ENCODE results near the gene C2CD2. TPM values are rescaled to one million over a fixed set of nuclear protein-coding genes. Genes with fewer than 3 reads are reported as not detected.

Gene C2CD2
- total and polyA plus RNA-seq, 2 of the 4 experiments (the other 2 are of a cell fraction): 15.6 to 25.3 TPM

DNA sequence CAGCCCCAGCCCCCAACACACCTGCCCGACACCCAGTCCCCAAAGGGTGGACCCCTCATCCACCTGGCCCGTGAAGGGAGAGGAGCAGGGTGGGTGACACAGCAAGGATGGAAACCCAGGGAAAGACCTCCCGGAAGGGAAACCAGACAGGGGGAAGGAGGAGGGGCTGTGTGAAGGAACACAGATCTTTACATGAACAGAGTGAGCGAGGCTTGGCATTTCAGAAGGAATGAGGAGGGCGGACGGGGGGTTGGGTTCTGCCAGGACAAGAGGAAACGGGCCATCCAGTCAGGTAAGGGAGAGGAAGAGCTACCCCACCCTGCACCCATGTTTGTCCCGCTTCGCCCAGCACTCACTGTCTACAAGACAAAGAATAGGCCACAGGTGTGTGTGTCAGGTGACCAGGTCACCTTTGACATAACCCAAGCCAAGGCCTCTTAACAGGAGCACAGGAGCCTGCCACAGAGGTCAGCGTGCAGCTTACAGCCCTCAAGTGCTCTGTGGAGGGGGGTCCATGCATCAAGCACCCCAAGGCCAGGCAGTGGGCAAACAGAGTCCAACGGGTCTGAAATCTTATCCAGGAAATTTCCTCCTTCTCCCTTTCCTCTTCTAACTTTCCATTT lies 56.7 kb downstream of the C2CD2 start:
- in situ Hi-C loops (cut with MboI; ENCODE audit: low sequenced_read_pairs) (no loop called here), dilution Hi-C loops (cut with HindIII; ENCODE audit: low sequenced_read_pairs, unreplicated experiment) (no loop called here), intact Hi-C loops (cut with micrococcal nuclease) (no loop called here)
- Histone ChIP-seq H3K9me1 (ENCODE audit: insufficient read depth, low read length) (peaks cover 22% of the 10 kb centered on the region), H3K56ac (ENCODE audit: extremely low read depth, insufficient read depth, low read length) (no peak overlapping the region), H3K4ac (ENCODE audit: low read depth, low read length) (no peak overlapping the region), H3K27ac (ENCODE audit: insufficient read depth, low read length) (no peak overlapping the region), H2BK5ac (ENCODE audit: low read depth, low read length, poor library complexity, severe bottlenecking) (no peak overlapping the region), H2BK120ac (ENCODE audit: low read depth, low read length) (no peak overlapping the region), H2BK20ac (ENCODE audit: low read depth, low read length) (no peak overlapping the region), H3K4me2 (ENCODE audit: low read depth, low read length) (no peak overlapping the region), H3K9me3 (ENCODE audit: control insufficient read depth, insufficient read depth, low read length) (no peaks in the 10 kb centered on the region), H4K20me1 (ENCODE audit: insufficient read depth, low read length) (peaks cover 11% of the 10 kb centered on the region), H2AK9ac (replicated peaks; ENCODE audit: low read depth, low read length, poor library complexity) (no peak overlapping the region), H3K23ac (ENCODE audit: low read depth, low read length) (no peak overlapping the region), H2AFZ (replicated peaks; ENCODE audit: low read length, poor library complexity) (peak overlapping the region; percentile 19), H3K27me3 (ENCODE audit: control insufficient read depth, insufficient read depth, low read length) (no peaks in the 10 kb centered on the region), H4K91ac (ENCODE audit: insufficient read depth, low read depth, low read length) (no peak overlapping the region), H3K4me1 (ENCODE audit: control insufficient read depth, insufficient read depth, low read length) (peaks cover 14% of the 10 kb centered on the region), H4K8ac (ENCODE audit: low read depth in 2 of 2, low read length in 2 of 2) (no peak overlapping the region), H3K4me3 (ENCODE audit: insufficient read depth, low read depth, low read length) (no peak overlapping the region), H2AK5ac (ENCODE audit: low read depth, low read length) (no peak overlapping the region), H3K9ac (ENCODE audit: low read depth, low read length) (no peak overlapping the region), H2BK15ac (ENCODE audit: low read depth, low read length) (no peak overlapping the region), H3K36me3 (ENCODE audit: control insufficient read depth, insufficient read depth, low read length) (peaks cover 27% of the 10 kb centered on the region), H3K79me1 (ENCODE audit: low read depth in 1 of 2, low read length in 2 of 2) (peaks cover 4 to 7% of the 10 kb centered on the region in 2 experiments; a peak in 2 of 4 replicates), H3K14ac (replicated peaks; ENCODE audit: low read depth, low read length) (no peak overlapping the region), H4K5ac (ENCODE audit: low read depth, low read length) (no peak overlapping the region), H3K18ac (ENCODE audit: low read depth, low read length) (no peak overlapping the region)
- DNase-seq (no peak), ATAC-seq (ENCODE audit: low read depth) (no peak)
- no peak for TF ChIP-seq MAFK (IDR thresholded peaks at IDR 0.05; ENCODE audit: low read depth, low read length)
- TF ChIP-seq, protein P1, sequence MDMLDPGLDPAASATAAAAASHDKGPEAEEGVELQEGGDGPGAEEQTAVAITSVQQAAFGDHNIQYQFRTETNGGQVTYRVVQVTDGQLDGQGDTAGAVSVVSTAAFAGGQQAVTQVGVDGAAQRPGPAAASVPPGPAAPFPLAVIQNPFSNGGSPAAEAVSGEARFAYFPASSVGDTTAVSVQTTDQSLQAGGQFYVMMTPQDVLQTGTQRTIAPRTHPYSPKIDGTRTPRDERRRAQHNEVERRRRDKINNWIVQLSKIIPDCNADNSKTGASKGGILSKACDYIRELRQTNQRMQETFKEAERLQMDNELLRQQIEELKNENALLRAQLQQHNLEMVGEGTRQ (IDR thresholded peaks at IDR 0.05; ENCODE audit: low read depth, low read length): no peak
- TF ChIP-seq RAD21 (IDR thresholded peaks at IDR 0.05; ENCODE audit: low read length): no peak
- TF ChIP-seq, protein P2, sequence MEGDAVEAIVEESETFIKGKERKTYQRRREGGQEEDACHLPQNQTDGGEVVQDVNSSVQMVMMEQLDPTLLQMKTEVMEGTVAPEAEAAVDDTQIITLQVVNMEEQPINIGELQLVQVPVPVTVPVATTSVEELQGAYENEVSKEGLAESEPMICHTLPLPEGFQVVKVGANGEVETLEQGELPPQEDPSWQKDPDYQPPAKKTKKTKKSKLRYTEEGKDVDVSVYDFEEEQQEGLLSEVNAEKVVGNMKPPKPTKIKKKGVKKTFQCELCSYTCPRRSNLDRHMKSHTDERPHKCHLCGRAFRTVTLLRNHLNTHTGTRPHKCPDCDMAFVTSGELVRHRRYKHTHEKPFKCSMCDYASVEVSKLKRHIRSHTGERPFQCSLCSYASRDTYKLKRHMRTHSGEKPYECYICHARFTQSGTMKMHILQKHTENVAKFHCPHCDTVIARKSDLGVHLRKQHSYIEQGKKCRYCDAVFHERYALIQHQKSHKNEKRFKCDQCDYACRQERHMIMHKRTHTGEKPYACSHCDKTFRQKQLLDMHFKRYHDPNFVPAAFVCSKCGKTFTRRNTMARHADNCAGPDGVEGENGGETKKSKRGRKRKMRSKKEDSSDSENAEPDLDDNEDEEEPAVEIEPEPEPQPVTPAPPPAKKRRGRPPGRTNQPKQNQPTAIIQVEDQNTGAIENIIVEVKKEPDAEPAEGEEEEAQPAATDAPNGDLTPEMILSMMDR (conservative IDR thresholded peaks at IDR 0.05; ENCODE audit: low read depth, low read length): no peak
- TF ChIP-seq CHD1 (IDR thresholded peaks at IDR 0.05; ENCODE audit: low read depth, low read length): no peak
- no peak for TF ChIP-seq FOS (IDR thresholded peaks at IDR 0.05; ENCODE audit: low read depth, low read length)
- no peak for TF ChIP-seq MAZ (IDR thresholded peaks at IDR 0.05; ENCODE audit: borderline replicate concordance, low read depth, low read length)
- TF ChIP-seq POLR2A (IDR thresholded peaks at IDR 0.05; ENCODE audit: low read depth, low read length): no peak
- TF ChIP-seq RCOR1 (IDR thresholded peaks at IDR 0.05; ENCODE audit: insufficient replicate concordance, low read length): no peak
- no peak for TF ChIP-seq SMC3 (IDR thresholded peaks at IDR 0.05; ENCODE audit: low read depth, low read length)
- TF ChIP-seq, protein P3, sequence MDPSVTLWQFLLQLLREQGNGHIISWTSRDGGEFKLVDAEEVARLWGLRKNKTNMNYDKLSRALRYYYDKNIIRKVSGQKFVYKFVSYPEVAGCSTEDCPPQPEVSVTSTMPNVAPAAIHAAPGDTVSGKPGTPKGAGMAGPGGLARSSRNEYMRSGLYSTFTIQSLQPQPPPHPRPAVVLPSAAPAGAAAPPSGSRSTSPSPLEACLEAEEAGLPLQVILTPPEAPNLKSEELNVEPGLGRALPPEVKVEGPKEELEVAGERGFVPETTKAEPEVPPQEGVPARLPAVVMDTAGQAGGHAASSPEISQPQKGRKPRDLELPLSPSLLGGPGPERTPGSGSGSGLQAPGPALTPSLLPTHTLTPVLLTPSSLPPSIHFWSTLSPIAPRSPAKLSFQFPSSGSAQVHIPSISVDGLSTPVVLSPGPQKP (IDR thresholded peaks at IDR 0.05; ENCODE audit: borderline replicate concordance, low read depth, low read length): no peak
- no peak for TF ChIP-seq CEBPB (IDR thresholded peaks at IDR 0.05; ENCODE audit: low read depth, low read length)
- no peak for TF ChIP-seq RFX5 (IDR thresholded peaks at IDR 0.05; ENCODE audit: low read depth, low read length)
- TF ChIP-seq MXI1 (IDR thresholded peaks at IDR 0.05; ENCODE audit: borderline replicate concordance, low read depth, low read length): no peak
- TF ChIP-seq NFE2L2 (IDR thresholded peaks at IDR 0.05; ENCODE audit: low read depth, low read length): no peak
- no peak for TF ChIP-seq BHLHE40 (IDR thresholded peaks at IDR 0.05; ENCODE audit: low read depth, low read length)
- BruUV-seq (replicated peaks): no TSS peak
- ChIA-PET POLR2A (ENCODE audit: unreplicated experiment) (interaction anchor here (0.5 to 0.6 kb wide), 3 partner anchors 32 to 715 kb away, joined by 3 to 6 read pairs (median 3); no protein-coding TSS in a partner anchor), CTCF (interaction anchor here (0.6 kb wide), 1 partner anchor 19 kb away, joined by 3 read pairs; no protein-coding TSS in a partner anchor)
- WGBS, 2 experiments (ENCODE audit: extremely low coverage in 2 of 2, insufficient read length in 1 of 2): no CpG with 5 or more reads among the region's 11 CpGs
